Endometrial microvascular endothelial cells (primary cell): ENCODE results near the gene IL34. TPM values are rescaled to one million over a fixed set of nuclear protein-coding genes. Genes with fewer than 3 reads are reported as not detected.
"Not testable (repeated sequence)": the region's sequence is repeated elsewhere in the genome, so short reads cannot be mapped to it uniquely, and the experiment has no call there.

Experiments
- in situ Hi-C: cut with HindIII; loops from 2 replicates; pipeline ENCODE4 v1.10.0; 2017; ENCODE audit warnings: low sequenced_read_pairs, low pct_unique_long_range_greater_than_20kb; ENCODE audit errors: inconsistent ontology term
- total RNA-seq: library from RNA; depleted of rRNA; stranded (reverse); fragments of >200 nt; gene quantifications from one replicate; pipeline ENCODE4 v1.2.3, GENCODE V29; 2015; ENCODE audit errors: inconsistent ontology term

IL34 gene
- total RNA-seq, 1 donor from 2014 or later: 1.2 TPM

GRCh38 chr16:70670175-70670574 lies 23.8 kb downstream of the IL34 start:
- in situ Hi-C loops: no loop called here

DNA sequence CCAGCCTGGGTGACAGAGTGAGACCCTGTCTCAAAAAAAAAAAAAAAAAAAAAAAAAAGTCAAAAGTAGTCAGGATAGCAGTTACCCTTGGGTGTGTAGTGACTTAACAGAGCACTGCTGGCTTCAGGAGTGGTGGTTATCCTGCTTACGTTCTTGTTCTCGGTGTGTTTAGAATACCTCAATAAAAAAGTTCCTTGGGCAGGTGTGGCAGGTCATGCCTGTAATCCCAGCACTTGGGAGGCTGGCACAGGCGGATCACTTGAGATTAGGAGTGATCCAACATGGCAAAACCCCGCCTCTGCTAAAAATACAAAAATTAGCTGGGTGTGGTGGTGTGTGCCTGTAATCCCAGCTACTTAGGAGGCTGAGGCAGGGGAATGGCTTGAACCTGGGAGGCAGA lies 24.6 kb downstream of the IL34 start:
- in situ Hi-C loops: not testable (repeated sequence)

GRCh38 chr16:70674221-70675014 lies 28.1 kb downstream of the IL34 start:
- in situ Hi-C loops: no loop called here

DNA sequence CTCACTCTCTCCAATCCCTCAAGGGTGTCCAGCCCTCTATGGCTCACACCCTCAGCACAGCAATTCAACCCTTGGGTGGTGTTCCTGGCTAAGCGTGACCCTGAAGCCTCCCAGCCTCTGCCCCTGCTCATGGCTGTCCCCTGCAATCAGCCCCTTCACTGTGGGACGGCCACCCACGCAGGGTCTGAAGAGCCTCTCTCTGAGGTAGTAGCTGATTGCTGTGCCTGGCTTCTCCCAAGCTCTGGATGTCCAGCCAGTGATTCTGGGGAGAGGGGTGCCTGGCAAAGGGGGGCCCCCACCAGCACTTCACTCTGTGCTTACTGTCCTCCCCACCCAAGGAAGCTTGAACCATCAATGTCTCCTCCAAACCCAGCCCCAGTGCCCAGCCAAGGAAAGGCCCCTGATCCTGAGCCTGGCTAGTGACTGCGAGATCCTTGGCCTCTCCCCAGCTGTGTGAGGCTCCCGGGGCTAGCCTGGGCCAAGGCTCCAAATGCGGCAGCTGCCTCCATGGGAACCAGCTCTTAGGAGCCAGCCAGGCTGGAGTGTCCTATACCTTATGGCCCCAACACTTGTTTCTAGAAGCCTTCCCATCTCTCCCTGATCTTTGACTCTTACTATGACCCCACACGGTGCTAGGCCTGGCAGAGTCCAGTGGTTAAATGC lies 29.6 kb downstream of the IL34 start:
- in situ Hi-C loops: no loop called here

GRCh38 chr16:70676675-70677498 lies 30.5 kb downstream of the IL34 start:
- in situ Hi-C loops: no loop called here

- in situ Hi-C loops: no loop called here
These were observed 31.3 kb downstream of the IL34 start for GRCh38 chr16:70677499-70678120.

DNA sequence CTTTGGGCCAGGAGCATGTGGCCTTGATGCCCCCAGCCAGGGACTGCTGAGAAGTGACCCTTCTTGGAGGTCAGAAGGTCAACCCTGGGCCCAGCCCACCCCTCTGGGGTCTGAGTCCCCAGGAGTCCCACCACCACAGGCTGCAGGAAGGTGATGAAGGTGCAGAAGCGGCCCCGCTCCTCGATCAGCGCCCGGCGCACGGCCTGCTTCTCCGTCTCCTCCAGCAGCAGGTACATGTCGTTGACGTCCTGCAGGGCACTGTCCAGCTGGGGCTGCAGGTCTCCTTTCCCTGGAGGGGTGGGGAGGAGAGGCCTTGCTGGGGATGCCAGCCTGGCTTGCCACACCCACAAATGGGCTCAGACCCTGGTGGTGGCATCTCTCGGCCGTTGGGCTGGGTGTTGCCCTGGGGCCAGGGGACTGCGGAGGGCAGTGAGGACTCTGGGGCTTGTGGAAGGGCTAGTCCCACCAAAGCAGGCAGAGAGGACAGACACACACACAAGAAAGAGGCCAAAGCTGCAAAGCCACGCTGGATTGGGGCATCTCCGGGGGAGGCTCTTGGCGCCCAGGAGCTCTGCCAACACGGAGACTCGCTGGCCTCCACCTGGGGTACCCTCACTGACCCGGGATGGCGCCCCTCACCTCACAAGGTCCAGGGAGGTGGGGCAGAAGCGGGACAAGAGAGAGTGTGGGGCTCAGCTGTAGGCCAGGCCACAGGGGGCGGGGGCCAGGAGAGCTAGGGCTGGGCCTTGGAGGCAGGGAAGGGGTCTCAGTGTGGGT lies 31.9 kb downstream of the IL34 start:
- in situ Hi-C loops: no loop called here

DNA sequence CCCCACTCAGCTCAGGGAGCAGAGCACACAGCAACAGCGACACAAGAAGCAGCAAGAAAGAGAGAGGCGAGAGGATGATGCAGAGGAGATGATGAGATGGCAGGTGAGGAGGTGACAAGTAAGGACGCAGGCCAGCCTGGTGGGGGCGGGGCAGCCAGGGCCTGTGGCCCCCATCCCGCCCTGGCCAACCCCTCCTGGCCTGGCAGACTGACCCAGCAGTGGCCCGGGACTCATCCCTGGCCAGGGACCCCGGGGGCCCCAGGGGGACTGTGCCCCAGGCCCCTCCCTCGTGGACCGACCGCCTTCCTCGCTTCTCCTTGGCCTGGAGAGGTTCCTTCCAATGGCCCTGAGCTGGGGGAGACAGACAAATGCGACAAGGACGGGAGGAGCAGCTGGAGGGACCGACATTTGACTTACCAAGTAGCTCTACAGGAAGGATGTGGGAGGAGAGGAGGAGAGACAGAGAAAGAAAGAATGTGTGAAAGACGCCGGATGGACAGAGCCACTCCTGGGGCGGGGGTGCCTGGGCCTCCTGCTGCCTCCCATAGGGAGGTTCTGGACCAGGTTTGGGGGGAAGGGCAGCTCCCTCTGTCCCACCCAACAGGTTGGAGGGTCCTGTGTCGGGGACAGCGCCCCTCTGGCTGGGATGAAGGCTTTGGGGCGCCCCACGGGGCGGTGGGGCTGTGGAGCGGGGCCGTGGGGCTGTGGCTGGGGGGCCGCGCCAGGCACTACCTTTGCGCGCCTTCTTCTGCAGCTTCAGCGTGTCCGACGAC lies 32.7 kb downstream of the IL34 start:
- in situ Hi-C loops: no loop called here

DNA sequence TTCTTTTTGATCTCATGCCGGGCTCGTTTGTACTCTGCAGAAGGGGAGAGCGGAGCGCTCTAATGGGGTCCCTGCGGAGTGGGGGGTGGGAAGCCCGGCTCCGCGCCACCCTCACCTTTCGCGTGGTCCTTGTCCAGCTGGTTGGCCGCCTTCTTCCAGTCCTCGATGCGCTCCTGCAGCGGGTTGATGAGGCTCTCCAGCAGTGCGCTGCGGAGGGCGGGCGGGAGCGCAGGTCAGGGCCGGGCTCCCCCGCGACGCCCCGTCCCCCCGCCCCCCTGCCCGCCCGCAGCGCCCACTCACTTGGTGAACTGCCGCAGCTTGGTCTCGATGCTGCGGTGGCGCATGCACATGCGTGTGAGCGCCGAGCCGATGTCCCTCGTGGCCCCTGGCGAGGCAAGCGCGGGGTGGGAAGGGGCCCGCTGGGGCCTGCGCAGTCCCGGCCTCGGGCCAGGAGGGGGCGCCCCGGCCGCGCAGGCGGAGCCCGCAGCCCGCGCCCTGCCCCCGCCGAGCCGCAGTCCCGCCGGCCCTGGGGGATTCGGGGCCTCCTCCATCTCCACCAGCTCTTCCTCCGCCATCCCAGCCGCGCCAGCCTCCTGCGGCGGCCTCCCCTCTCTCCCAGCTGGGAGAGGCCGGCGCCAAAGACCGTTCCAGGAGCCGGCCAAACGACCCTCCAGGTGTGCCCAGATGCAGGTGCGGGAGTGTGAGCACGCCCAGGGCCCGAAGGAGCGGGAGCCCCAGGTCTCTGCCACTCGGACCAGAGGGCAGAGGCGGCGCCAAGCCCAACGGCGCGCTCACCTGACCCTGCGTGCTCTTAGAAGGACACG lies 33.5 kb downstream of the IL34 start:
- in situ Hi-C loops: no loop called here

DNA sequence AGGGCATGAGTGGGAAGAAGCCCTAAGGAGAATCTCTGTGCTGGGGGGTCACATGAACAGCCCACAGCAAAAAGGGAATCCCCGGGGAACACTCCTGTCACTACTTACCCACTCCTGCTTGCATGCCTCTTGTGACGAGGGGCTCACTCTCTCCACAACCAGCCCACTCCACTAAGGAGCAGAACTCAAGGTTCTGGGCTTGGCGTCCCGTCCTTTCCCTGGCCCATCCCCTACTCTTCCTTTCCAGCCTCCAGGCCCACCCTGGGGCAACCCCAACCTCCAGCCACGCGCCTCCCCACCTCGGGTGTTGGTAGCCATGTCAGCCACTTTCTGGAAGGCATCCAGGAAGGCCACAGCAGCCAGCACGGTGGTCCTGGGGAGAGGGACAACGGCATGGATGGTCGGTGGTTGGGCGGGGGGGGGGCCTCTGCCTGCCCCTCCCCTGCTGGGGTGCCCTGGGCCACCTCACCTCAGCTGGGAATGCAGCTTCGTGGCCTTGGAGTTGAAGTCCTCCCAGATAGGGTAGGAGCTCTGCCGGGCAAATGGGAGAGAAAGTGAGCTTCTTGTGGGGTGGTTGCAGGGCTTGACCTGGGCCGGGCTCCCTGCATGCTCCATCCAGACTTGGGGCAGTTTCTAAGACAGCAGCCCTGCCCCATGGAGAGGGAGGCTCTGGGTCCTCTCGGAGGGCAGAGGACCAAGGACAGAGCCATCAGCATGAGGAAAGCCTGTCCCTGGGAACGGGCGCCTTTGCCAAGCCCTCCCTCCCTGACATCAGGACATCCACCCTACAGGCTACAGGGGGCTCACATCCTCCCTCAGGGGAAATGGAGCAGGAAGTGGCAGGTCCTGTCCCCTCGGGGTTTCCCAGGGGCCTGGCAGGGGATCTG lies 34.4 kb downstream of the IL34 start:
- in situ Hi-C loops: no loop called here

GRCh38 chr16:70681382-70682238 lies 35.3 kb downstream of the IL34 start:
- in situ Hi-C loops: no loop called here

- in situ Hi-C loops: no loop called here
These were observed 36.1 kb downstream of the IL34 start for GRCh38 chr16:70682239-70683145.

DNA sequence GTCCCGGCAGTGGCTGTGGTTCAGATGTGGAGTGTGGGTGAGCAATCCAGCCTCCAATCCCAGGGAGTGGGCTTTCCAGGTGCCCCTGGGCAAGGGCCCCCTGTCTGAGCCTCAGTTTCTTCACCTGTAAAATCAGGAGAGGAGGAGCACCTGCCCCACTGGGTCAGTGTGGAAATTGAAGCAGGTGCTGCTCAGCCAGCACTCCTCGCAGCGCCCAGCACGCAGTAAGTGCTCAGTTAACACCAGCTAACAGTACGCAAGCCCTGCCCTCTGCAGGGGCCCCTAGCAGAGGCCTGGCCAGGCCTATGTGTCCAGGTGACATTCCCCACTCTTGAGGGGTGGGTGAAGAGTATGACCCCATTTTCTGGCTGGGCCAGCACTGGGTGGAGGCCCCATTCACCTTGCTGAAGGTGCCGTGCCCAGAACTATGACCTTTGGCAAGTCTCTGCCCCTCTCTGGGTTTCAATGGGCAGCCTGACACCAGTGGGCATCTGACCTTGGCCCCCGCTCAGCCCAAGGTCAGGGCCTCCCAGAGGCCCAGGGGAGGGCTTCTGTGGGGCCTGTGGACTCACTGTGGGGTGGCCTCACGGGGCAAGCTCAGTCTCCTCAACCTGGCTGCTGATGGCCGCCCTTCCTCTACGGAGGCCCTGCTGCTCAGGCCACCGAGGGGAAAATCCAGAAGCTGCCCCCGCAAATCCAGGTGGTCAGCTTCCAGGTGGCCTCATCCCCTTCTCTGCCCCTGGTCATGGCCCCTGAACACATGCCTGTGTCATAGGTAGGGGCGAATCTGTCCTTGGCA lies 37.0 kb downstream of the IL34 start:
- in situ Hi-C loops: no loop called here
